HG02763 (cell line): ENCODE measurements around the gene TUT4.

Source experiments
- ATAC-seq: cut with Tn5 transposase; IDR thresholded peaks from one replicate; pipeline ENCODE4 v1.9.1; 2021; ENCODE audit warnings: mild to moderate bottlenecking, moderate library complexity; ENCODE audit not compliant: unreplicated experiment

Gene TUT4

GRCh38 chr1:52473039-52473438, 79.9 kb downstream of the TUT4 start:
- no peak for ATAC-seq

- ATAC-seq, result no peak
Measured at GRCh38 chr1:52472384-52472783, 80.5 kb downstream of the TUT4 start.

- no peak for ATAC-seq
Measured at GRCh38 chr1:52469108-52469507, 83.8 kb downstream of the TUT4 start.

GRCh38 chr1:52463891-52464290, 89.0 kb downstream of the TUT4 start:
- no peak for ATAC-seq

GRCh38 chr1:52461821-52462220, 91.1 kb downstream of the TUT4 start:
- ATAC-seq, result no peak

GRCh38 chr1:52460694-52461093, 92.2 kb downstream of the TUT4 start:
- no peak for ATAC-seq

- ATAC-seq, result no peak
Measured at GRCh38 chr1:52455686-52456085, 97.2 kb downstream of the TUT4 start.

GRCh38 chr1:52454779-52455178, 98.1 kb downstream of the TUT4 start:
- no peak for ATAC-seq

GRCh38 chr1:52454127-52454526, 98.8 kb downstream of the TUT4 start:
- no peak for ATAC-seq

- ATAC-seq, result no peak
Measured at GRCh38 chr1:52444463-52444862, 108.4 kb downstream of the TUT4 start.

- ATAC-seq, result no peak
Measured at GRCh38 chr1:52439976-52440375, 112.9 kb downstream of the TUT4 start.

- no peak for ATAC-seq
Measured at GRCh38 chr1:52436817-52437216, 116.1 kb downstream of the TUT4 start.

- no peak for ATAC-seq
Measured at GRCh38 chr1:52435650-52436049, 117.2 kb downstream of the TUT4 start.

- ATAC-seq, result no peak
Measured at GRCh38 chr1:52435211-52435610, 117.7 kb downstream of the TUT4 start.

- ATAC-seq, result no peak
Measured at GRCh38 chr1:52432807-52433206, 120.1 kb downstream of the TUT4 start.

GRCh38 chr1:52427152-52427551, 125.7 kb downstream of the TUT4 start:
- ATAC-seq, result no peak

GRCh38 chr1:52426371-52426770, 126.5 kb downstream of the TUT4 start:
- no peak for ATAC-seq

GRCh38 chr1:52424813-52425212, 128.1 kb downstream of the TUT4 start:
- ATAC-seq, result no peak

GRCh38 chr1:52424231-52424636, 128.7 kb downstream of the TUT4 start:
- no peak for ATAC-seq

- no peak for ATAC-seq
Measured at GRCh38 chr1:52423771-52424170, 129.1 kb downstream of the TUT4 start.

- ATAC-seq, result no peak
Measured at GRCh38 chr1:52423055-52423454, 129.8 kb downstream of the TUT4 start.

- ATAC-seq, result no peak
Measured at GRCh38 chr1:52420713-52421112, 132.2 kb downstream of the TUT4 start.

GRCh38 chr1:52416811-52417210, 136.1 kb downstream of the TUT4 start:
- no peak for ATAC-seq

- ATAC-seq, result no peak
Measured at GRCh38 chr1:52414942-52415341, 137.9 kb downstream of the TUT4 start.
